Muscle layer of duodenum (tissue), 2 donors: ENCODE measurements around the gene CHST14.

Source experiments
- H3K27ac ChIP-seq: one replicate; pipeline ENCODE4 v1.7.0; 2013; ENCODE audit warnings: mild to moderate bottlenecking, low read length
- H3K27me3 ChIP-seq: one replicate; pipeline ENCODE4 v1.7.0; 2013; ENCODE audit warnings: low read depth, mild to moderate bottlenecking, control low read depth, low read length
- H3K36me3 ChIP-seq, 2 donors: one replicate each; pipeline ENCODE4 v1.7.0; 2013; ENCODE audit warnings: low read length in 2 of 2, control low read depth in 1 of 2, mild to moderate bottlenecking in 1 of 2; ENCODE audit not compliant: insufficient read depth in 2 of 2, control insufficient read depth in 1 of 2
- H3K4me1 ChIP-seq, 2 donors: one replicate each; pipeline ENCODE4 v1.7.0; 2013; ENCODE audit warnings: low read length in 2 of 2, mild to moderate bottlenecking in 2 of 2, control low read depth in 1 of 2, moderate library complexity in 1 of 2; ENCODE audit not compliant: insufficient read depth in 2 of 2, control insufficient read depth in 1 of 2
- H3K4me3 ChIP-seq, 2 donors: one replicate each; pipeline ENCODE4 v1.7.0; 2013; ENCODE audit warnings: low read length in 2 of 2, low read depth in 1 of 2, mild to moderate bottlenecking in 1 of 2
- H3K9me3 ChIP-seq, 2 donors: one replicate each; pipeline ENCODE4 v1.7.0; 2013; ENCODE audit warnings: low read length in 2 of 2, control low read depth in 1 of 2, mild to moderate bottlenecking in 1 of 2; ENCODE audit not compliant: control insufficient read depth in 1 of 2
- donor health status: healthy.

CHST14 gene

DNA sequence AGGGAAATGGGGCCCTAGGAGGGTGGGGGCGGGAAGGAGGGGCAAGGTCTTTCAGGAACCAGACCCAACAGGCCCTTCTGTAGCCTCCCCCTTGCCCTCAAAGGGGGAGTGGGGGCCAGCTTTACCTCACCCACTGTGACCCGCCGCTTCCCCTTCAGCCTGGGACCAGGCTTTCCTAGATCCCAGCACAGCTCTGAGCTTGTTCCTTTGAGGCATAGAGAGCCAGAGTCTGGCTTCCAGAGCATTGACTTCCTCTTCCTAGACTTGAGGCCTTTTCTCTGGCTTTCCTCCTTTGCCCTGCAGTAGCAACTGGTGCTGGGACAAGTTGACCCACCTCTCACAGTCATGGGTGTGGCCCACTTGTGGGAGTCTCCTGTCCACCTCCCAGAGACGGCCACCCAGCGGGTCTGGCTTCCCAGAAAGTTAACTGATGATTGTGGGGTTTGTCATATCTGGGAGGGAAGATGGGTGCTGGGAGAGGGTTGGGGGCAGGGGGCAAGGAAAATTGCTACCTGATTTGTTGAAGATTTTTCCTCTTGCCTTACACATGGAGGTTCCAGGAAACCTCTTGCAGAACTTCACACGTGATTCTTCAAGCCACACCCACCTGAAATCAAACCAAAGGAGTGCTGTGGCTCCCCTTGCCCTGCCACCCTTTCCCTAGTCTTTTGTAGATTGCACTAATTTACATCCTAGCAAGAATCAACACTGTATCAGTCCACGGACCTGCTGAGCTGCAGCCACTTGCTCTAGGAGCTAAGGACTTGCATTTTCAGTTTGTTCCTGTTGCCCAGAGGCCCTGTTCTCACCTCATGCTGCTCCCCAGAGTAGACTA lies 4.1 kb upstream of the CHST14 start:
- H3K9me3 ChIP-seq = no peaks in the 10 kb centered on the region
- H3K4me3 ChIP-seq = no peak overlapping the region
- H3K36me3 ChIP-seq = peaks cover 25 to 52% of the 10 kb centered on the region in 2 donors
- peaks cover 5 to 10% of the 10 kb centered on the region in 2 donors for H3K4me1 ChIP-seq
- H3K27ac ChIP-seq = no peak overlapping the region
- no peaks in the 10 kb centered on the region for H3K27me3 ChIP-seq

DNA sequence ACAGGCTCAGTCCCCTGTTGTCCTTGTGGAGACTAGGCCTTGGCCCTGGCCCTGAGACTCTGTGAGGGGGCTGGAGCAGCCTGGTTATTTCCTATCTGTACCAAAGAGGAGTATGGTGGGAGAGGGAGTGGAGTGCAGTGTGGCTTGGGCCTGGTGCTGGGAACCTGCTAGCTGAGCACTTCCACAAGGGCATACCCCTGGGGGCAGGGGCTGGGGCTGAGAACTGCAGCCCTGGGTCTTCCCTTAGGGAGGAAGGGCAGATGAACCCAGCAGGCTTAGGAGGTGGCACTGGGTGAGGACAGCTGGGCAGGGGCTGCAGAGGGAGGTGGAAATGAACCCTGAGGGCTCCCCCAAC lies 3.5 kb upstream of the CHST14 start:
- Histone ChIP-seq H3K4me3 (no peak overlapping the region), H3K27me3 (no peaks in the 10 kb centered on the region), H3K36me3 (peaks cover 22 to 46% of the 10 kb centered on the region in 2 donors), H3K27ac (no peak overlapping the region), H3K4me1 (peaks cover 5 to 16% of the 10 kb centered on the region in 2 donors), H3K9me3 (no peaks in the 10 kb centered on the region)

DNA sequence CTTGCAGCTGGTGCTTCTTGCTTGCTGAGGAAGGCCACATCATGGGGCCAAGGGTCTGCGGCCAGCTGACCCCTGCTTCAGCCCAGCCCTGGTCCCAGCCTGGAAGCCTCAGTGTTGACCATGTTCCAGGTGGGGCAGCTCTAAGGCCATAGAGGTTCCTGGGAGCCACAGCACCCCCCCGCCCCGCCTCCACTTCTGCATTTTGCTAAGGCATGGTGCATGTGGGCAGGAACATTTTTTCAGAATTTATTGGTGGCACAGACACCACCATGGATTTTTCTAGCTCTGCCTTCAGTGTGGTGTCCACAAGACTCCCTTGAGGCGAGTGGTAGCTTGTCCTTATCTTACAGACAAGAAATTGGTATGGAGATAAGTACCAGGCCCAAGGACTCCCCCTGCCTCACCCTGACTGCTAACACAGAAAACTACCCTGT lies 1.9 kb upstream of the CHST14 start:
- H3K4me1 ChIP-seq = peaks cover 5 to 19% of the 10 kb centered on the region in 2 donors
- peaks cover 14 to 36% of the 10 kb centered on the region in 2 donors for H3K36me3 ChIP-seq
- H3K4me3 ChIP-seq = no peak overlapping the region
- H3K27me3 ChIP-seq = no peaks in the 10 kb centered on the region
- no peaks in the 10 kb centered on the region for H3K9me3 ChIP-seq
- H3K27ac ChIP-seq = no peak overlapping the region

- no peaks in the 10 kb centered on the region for H3K27me3 ChIP-seq
- H3K9me3 ChIP-seq = no peaks in the 10 kb centered on the region
- H3K4me3 ChIP-seq = peak overlapping the region; percentile 57 to 62
- peaks cover 5 to 19% of the 10 kb centered on the region in 2 donors for H3K4me1 ChIP-seq
- H3K36me3 ChIP-seq = peaks cover 8 to 26% of the 10 kb centered on the region in 2 donors
- H3K27ac ChIP-seq = peak overlapping the region; percentile 67
These were observed 901 bp upstream of the CHST14 start for GRCh38 chr15:40469776-40470390.

- peaks cover 5 to 19% of the 10 kb centered on the region in 2 donors for H3K4me1 ChIP-seq
- peaks cover 0 to 13% of the 10 kb centered on the region in 2 donors for H3K36me3 ChIP-seq
- H3K4me3 ChIP-seq = peak overlapping the region; percentile 71 to 91
- H3K27ac ChIP-seq = no peak overlapping the region
- H3K27me3 ChIP-seq = no peaks in the 10 kb centered on the region
- no peaks in the 10 kb centered on the region for H3K9me3 ChIP-seq
These were observed 472 bp downstream of the CHST14 start for GRCh38 chr15:40471105-40471807.

GRCh38 chr15:40471808-40472150 lies 995 bp downstream of the CHST14 start:
- H3K27ac ChIP-seq = no peak overlapping the region
- H3K4me1 ChIP-seq = peaks cover 5 to 19% of the 10 kb centered on the region in 2 donors
- H3K36me3 ChIP-seq = peaks cover 0 to 7% of the 10 kb centered on the region in 2 donors
- no peaks in the 10 kb centered on the region for H3K27me3 ChIP-seq
- H3K4me3 ChIP-seq = peak overlapping the region; percentile 71 to 91
- no peaks in the 10 kb centered on the region for H3K9me3 ChIP-seq

DNA sequence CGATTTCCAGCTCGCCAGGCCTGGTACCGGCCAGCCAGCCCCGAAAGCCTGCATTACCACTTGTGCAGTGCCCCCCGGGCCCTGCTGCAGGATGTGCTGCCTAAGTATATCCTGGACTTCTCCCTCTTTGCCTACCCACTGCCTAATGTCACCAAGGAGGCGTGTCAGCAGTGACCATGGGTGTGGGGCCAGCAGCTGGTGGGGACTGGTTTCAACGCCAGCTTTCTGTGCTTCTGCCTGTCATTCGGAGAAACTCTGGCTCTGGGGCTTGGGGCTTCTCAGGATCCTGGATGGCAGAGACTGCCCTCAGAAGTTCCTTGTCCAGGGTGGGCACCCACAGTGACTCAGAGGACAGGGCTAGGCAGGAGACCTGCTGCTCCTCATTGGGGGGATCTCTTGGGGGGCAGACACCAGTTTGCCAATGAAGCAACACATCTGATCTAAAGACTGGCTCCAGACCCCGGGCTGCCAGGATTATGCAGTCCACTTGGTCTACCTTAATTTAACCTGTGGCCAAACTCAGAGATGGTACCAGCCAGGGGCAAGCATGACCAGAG lies 1.5 kb downstream of the CHST14 start:
- H3K9me3 ChIP-seq = no peaks in the 10 kb centered on the region
- no peaks in the 10 kb centered on the region for H3K27me3 ChIP-seq
- peaks cover 5 to 19% of the 10 kb centered on the region in 2 donors for H3K4me1 ChIP-seq
- H3K36me3 ChIP-seq = peaks cover 0 to 3% of the 10 kb centered on the region in 2 donors
- no peak overlapping the region for H3K27ac ChIP-seq
- peak overlapping the region; percentile 71 to 91 for H3K4me3 ChIP-seq

DNA sequence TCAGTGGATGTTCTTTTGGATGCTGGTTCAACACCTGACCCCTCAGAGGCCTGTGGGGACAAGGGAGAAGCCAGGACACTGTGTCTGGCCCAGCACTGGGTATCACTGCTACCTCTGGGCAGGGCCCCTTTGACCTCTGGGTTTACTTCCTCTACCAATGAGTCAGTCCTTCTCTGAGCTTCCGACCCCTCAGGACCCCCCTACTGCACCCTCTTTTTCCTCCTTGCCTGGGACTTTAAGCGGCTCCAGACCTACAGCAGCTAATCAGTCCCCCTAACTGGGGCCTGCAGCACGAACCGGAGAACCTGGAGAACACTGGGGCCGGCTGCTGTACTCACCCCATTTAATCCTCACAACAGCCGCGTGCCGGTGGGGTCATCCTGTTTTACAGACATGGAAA lies 3.8 kb downstream of the CHST14 start:
- Histone ChIP-seq H3K4me1 (peaks cover 5 to 19% of the 10 kb centered on the region in 2 donors), H3K9me3 (no peaks in the 10 kb centered on the region), H3K27ac (no peak overlapping the region), H3K27me3 (no peaks in the 10 kb centered on the region), H3K36me3 (no peaks in the 10 kb centered on the region), H3K4me3 (no peak overlapping the region)

- Histone ChIP-seq H3K4me1 (no peaks in the 10 kb centered on the region), H3K27me3 (no peaks in the 10 kb centered on the region), H3K4me3 (no peak overlapping the region), H3K9me3 (no peaks in the 10 kb centered on the region), H3K36me3 (no peaks in the 10 kb centered on the region), H3K27ac (no peak overlapping the region)
These were observed 7.0 kb downstream of the CHST14 start for GRCh38 chr15:40477642-40478327.

DNA sequence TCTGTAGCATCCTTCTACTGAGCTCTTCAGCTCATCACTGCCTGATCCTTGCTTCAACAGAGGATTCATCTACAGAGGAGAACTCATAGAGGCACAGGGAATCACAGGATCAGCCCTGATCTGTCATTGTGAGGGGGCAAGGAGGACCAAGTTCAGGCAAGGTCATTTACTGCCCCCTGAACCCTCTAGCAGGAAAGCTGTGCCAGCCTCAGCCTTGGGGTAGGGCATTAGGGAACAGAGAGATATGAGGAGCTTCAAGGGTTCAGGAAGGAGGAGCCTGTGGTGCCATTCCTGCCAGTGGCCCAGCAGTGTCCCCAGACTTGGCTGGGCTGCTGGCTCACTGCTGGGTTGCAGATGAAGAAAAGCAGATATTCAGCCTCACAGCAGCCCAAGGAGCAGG lies 8.2 kb downstream of the CHST14 start:
- H3K9me3 ChIP-seq = no peaks in the 10 kb centered on the region
- no peaks in the 10 kb centered on the region for H3K36me3 ChIP-seq
- no peak overlapping the region for H3K27ac ChIP-seq
- H3K4me3 ChIP-seq = no peak overlapping the region
- no peaks in the 10 kb centered on the region for H3K27me3 ChIP-seq
- no peaks in the 10 kb centered on the region for H3K4me1 ChIP-seq
